Thyroid gland (tissue), 4 donors: ENCODE results near the gene KCNE1.

Experiments used
- CTCF ChIP-seq, 6 experiments: fragments of 200-600 bp in 3 of 6; fragments of 450-650 bp in 3 of 6; sonication (generic) in 3 of 6; IDR thresholded peaks; one replicate each; pipeline ENCODE4 v1.5.1; 2016 to 2019; ENCODE audit warnings: antibody characterized with exemption in 6 of 6, mild to moderate bottlenecking in 2 of 6, inconsistent platforms in 1 of 6, moderate library complexity in 1 of 6
- POLR2A ChIP-seq, 2 donors: fragments of 450-650 bp; IDR thresholded peaks; one replicate each; pipeline ENCODE4 v1.6.1; 2017; ENCODE audit warnings: antibody characterized with exemption in 2 of 2, mild to moderate bottlenecking in 2 of 2, moderate library complexity in 1 of 2

- TF ChIP-seq CTCF (IDR thresholded peaks at IDR 0.05) (no peak), POLR2A (IDR thresholded peaks at IDR 0.05) (no peak)
Observed at GRCh38 chr21:34557261-34557660, 45.3 kb upstream of the KCNE1 start.
